Effector CD8-positive, alpha-beta T cell (primary cell): ENCODE data around the gene PLA2G12B.
"Not testable (repeated sequence)": the region's sequence is repeated elsewhere in the genome, so short reads cannot be mapped to it uniquely, and the experiment has no call there.

Experiments used
- DNase-seq: peaks from one replicate; lab custom pipeline; 2025; lab: John Stamatoyannopoulos, UW

The PLA2G12B gene

GRCh38 chr10:72935361-72935760 is 19.2 kb downstream of the PLA2G12B start:
- DNase-seq: no peak

GRCh38 chr10:72932259-72933015 is 22.2 kb downstream of the PLA2G12B start:
- no peak for DNase-seq

- no peak for DNase-seq
Measured at GRCh38 chr10:72930276-72930675, 24.3 kb downstream of the PLA2G12B start.

- no peak for DNase-seq
Measured at GRCh38 chr10:72928798-72929197, 25.8 kb downstream of the PLA2G12B start.

GRCh38 chr10:72927485-72927884 is 27.1 kb downstream of the PLA2G12B start:
- no peak for DNase-seq

- DNase-seq: no peak
Measured at GRCh38 chr10:72925951-72926465, 28.6 kb downstream of the PLA2G12B start.

- DNase-seq: no peak
Measured at GRCh38 chr10:72924351-72924750, 30.3 kb downstream of the PLA2G12B start.

GRCh38 chr10:72921147-72921683 is 33.4 kb downstream of the PLA2G12B start:
- DNase-seq: not testable (repeated sequence)

GRCh38 chr10:72918352-72918751 is 36.3 kb downstream of the PLA2G12B start:
- no peak for DNase-seq

- DNase-seq: not testable (repeated sequence)
Measured at GRCh38 chr10:72917803-72918332, 36.7 kb downstream of the PLA2G12B start.

GRCh38 chr10:72917201-72917600 is 37.4 kb downstream of the PLA2G12B start:
- not testable (repeated sequence) for DNase-seq

GRCh38 chr10:72913287-72913686 is 41.3 kb downstream of the PLA2G12B start:
- no peak for DNase-seq

- DNase-seq: no peak
Measured at GRCh38 chr10:72912736-72913135, 41.9 kb downstream of the PLA2G12B start.

GRCh38 chr10:72911758-72912157 is 42.8 kb downstream of the PLA2G12B start:
- no peak for DNase-seq

- no peak for DNase-seq
Measured at GRCh38 chr10:72910705-72911104, 43.9 kb downstream of the PLA2G12B start.

- no peak for DNase-seq
Measured at GRCh38 chr10:72906446-72906845, 48.2 kb downstream of the PLA2G12B start.

GRCh38 chr10:72904806-72905205 is 49.8 kb downstream of the PLA2G12B start:
- DNase-seq: no peak

GRCh38 chr10:72903941-72904446 is 50.6 kb downstream of the PLA2G12B start:
- not testable (repeated sequence) for DNase-seq

GRCh38 chr10:72899545-72899944 is 55.1 kb downstream of the PLA2G12B start:
- no peak for DNase-seq

GRCh38 chr10:72898616-72899015 is 56.0 kb downstream of the PLA2G12B start:
- DNase-seq: no peak

- no peak for DNase-seq
Measured at GRCh38 chr10:72895236-72895850, 59.3 kb downstream of the PLA2G12B start.

- no peak for DNase-seq
Measured at GRCh38 chr10:72893136-72893798, 61.3 kb downstream of the PLA2G12B start, which contains the start of gene OIT3. Gene OIT3 (plus strand): TSS chr10:72893739. CDS start chr10:72893799, 60 bp downstream.
